ENCODE results near the gene ARHGEF38.
A peak's percentile ranks its signal among the peaks of the same experiment; 100 is the strongest.

Gene ARHGEF38

GRCh38 chr4:105659190-105659589 is 106.8 kb downstream of the ARHGEF38 start:
- no peak for TF ChIP-seq CTCF (IDR thresholded peaks at IDR 0.05; ENCODE audit: low read depth, low read length, missing control alignments)
- in situ Hi-C loops (cut with HindIII; ENCODE audit: low pct_ligation_motif_present, low sequenced_read_pairs) = no loop called here
- Histone ChIP-seq H3K4me3 (ENCODE audit: low read depth, low read length) (no peak overlapping the region), H3K27me3 (replicated peaks) (no peaks in the 10 kb centered on the region), H3K27ac (no peak overlapping the region), H3K36me3 (replicated peaks) (no peaks in the 10 kb centered on the region)
- DNase-seq = no peak

DNA sequence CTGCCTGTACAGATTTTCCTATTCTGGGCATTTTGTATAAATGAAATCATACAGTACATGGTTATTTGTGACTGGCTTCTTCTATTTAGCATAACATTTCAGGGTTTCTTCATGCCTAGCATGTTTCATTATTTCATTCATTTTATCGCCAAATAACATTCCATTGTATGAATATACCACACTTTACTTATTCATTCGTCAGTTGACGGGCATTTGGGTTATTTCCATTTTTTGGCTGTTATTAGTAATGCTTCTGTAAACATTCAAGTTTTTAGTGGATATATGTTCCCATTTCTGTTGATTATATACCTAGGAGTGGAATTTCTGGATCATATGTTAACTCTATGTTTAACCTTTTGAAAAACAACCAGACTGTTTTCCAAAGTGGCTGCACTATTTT is 108.6 kb downstream of the ARHGEF38 start:
- no peak for TF ChIP-seq CTCF (IDR thresholded peaks at IDR 0.05; ENCODE audit: low read depth, low read length, missing control alignments)
- in situ Hi-C loops (cut with HindIII; ENCODE audit: low pct_ligation_motif_present, low sequenced_read_pairs) = no loop called here
- Histone ChIP-seq H3K27ac (no peak overlapping the region), H3K36me3 (replicated peaks) (no peaks in the 10 kb centered on the region), H3K4me3 (ENCODE audit: low read depth, low read length) (no peak overlapping the region), H3K27me3 (replicated peaks) (no peaks in the 10 kb centered on the region)
- no peak for DNase-seq

DNA sequence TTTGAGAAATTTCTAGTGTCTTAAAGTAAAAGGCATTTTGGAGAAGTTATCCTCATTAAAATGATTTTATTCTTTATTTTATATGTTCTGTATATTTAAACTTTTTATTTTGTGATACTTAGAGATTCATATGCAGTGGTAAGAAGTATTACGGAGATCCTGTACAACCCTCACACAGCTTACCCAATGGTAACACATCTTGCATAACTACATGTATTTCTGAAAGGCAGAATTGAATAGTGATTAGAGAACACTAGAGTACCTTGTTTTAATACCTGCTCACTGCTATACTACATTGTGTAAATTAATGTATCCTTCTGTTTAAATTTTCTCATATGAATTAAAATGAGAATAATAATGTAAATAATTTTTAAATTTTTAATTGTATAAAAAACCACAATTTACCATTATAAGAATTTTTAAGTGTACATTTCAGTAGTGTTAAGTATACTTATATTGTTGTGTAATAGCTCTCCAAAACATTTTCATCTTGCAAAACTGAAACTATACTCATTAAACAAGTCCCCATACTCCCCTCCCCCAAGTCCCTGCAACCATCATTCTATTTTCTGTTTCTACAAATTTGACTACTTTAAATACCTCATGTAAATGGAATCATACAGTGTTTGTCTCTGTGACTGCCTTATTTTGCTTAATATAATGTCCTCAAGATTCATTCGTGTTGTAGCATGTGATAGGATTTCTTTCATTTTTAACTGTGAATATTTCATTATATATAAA is 110.7 kb downstream of the ARHGEF38 start:
- Histone ChIP-seq H3K27me3 (replicated peaks) (no peaks in the 10 kb centered on the region), H3K4me3 (ENCODE audit: low read depth, low read length) (no peak overlapping the region), H3K36me3 (replicated peaks) (no peaks in the 10 kb centered on the region), H3K27ac (no peak overlapping the region)
- no peak for TF ChIP-seq CTCF (IDR thresholded peaks at IDR 0.05; ENCODE audit: low read depth, low read length, missing control alignments)
- in situ Hi-C loops (cut with HindIII; ENCODE audit: low pct_ligation_motif_present, low sequenced_read_pairs) = no loop called here
- no peak for DNase-seq

- peak; percentile 3 for DNase-seq
- Histone ChIP-seq H3K4me3 (ENCODE audit: low read depth, low read length) (no peak overlapping the region), H3K36me3 (replicated peaks) (no peaks in the 10 kb centered on the region), H3K27ac (no peak overlapping the region), H3K27me3 (replicated peaks) (no peaks in the 10 kb centered on the region)
- in situ Hi-C loops (cut with HindIII; ENCODE audit: low pct_ligation_motif_present, low sequenced_read_pairs) = no loop called here
- peak; percentile 24 for TF ChIP-seq CTCF (IDR thresholded peaks at IDR 0.05; ENCODE audit: low read depth, low read length, missing control alignments)
Observed at GRCh38 chr4:105666693-105667092, 114.3 kb downstream of the ARHGEF38 start.

GRCh38 chr4:105670684-105671083 is 118.3 kb downstream of the ARHGEF38 start:
- Histone ChIP-seq H3K27ac (no peak overlapping the region), H3K36me3 (replicated peaks) (no peaks in the 10 kb centered on the region), H3K4me3 (ENCODE audit: low read depth, low read length) (no peak overlapping the region), H3K27me3 (replicated peaks) (no peaks in the 10 kb centered on the region)
- in situ Hi-C loops (cut with HindIII; ENCODE audit: low pct_ligation_motif_present, low sequenced_read_pairs) = no loop called here
- DNase-seq = no peak
- no peak for TF ChIP-seq CTCF (IDR thresholded peaks at IDR 0.05; ENCODE audit: low read depth, low read length, missing control alignments)

- no peak for DNase-seq
- Histone ChIP-seq H3K27ac (no peak overlapping the region), H3K4me3 (ENCODE audit: low read depth, low read length) (no peak overlapping the region), H3K36me3 (replicated peaks) (no peaks in the 10 kb centered on the region), H3K27me3 (replicated peaks) (no peaks in the 10 kb centered on the region)
- TF ChIP-seq CTCF (IDR thresholded peaks at IDR 0.05; ENCODE audit: low read depth, low read length, missing control alignments) = no peak
- in situ Hi-C loops (cut with HindIII; ENCODE audit: low pct_ligation_motif_present, low sequenced_read_pairs) = no loop called here
Observed at GRCh38 chr4:105671301-105671700, 118.9 kb downstream of the ARHGEF38 start.

Data from brain microvascular endothelial cell (primary cell).